GM19468 (cell line): ENCODE data around the gene CYP27A1.
"Not testable (repeated sequence)": the region's sequence is repeated elsewhere in the genome, so short reads cannot be mapped to it uniquely, and the experiment has no call there.

Source experiments
- ATAC-seq: cut with Tn5 transposase; IDR thresholded peaks from one replicate; pipeline ENCODE4 v1.9.1; 2021; ENCODE audit warnings: mild to moderate bottlenecking, moderate library complexity, moderate number of reproducible peaks; ENCODE audit not compliant: unreplicated experiment; ENCODE audit errors: extremely low read depth

Gene CYP27A1

GRCh38 chr2:218772759-218773158, 9.2 kb upstream of the CYP27A1 start:
- not testable (repeated sequence) for ATAC-seq

DNA sequence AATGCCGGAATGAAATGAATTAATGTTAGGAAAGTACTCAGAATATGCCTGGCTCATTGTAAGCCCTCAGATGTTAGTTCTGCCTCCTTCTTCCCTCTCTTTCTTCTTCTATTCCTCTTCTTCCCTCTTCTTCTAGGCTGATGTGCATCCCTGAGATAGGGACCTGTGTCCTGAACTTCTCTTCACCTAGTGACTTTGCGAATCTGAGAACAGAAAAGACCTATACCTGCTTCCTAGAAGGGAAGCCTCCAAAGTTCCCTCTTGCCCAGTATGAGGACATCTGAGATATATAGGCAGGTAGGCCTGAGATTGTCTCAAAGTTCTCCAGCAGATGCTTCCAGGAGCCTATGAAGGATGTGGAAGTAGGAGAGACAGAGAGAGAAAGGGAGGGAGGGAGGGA, 8.1 kb upstream of the CYP27A1 start:
- no peak for ATAC-seq

GRCh38 chr2:218776488-218776887, 5.5 kb upstream of the CYP27A1 start:
- no peak for ATAC-seq

GRCh38 chr2:218777276-218777990, 4.5 kb upstream of the CYP27A1 start:
- ATAC-seq = no peak

DNA sequence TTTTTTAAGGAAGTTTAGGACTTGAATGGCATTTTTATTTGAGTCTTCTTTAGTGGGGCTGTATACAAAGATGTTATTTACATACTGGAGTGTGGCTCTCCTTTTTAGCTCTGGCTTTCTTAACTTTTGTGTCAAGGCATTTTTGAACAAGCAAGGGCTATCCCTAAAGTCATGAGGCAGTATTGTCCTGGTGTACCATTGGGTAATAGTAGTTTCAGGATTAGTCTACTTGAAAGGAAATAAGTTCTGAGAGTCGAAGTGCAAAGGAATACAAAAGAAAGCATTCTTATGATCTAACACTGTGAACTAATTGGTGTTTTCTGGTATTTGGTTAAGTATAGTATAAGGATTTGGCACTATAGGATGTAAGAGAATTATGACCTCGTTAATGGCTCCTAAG, 1.9 kb upstream of the CYP27A1 start:
- no peak for ATAC-seq

DNA sequence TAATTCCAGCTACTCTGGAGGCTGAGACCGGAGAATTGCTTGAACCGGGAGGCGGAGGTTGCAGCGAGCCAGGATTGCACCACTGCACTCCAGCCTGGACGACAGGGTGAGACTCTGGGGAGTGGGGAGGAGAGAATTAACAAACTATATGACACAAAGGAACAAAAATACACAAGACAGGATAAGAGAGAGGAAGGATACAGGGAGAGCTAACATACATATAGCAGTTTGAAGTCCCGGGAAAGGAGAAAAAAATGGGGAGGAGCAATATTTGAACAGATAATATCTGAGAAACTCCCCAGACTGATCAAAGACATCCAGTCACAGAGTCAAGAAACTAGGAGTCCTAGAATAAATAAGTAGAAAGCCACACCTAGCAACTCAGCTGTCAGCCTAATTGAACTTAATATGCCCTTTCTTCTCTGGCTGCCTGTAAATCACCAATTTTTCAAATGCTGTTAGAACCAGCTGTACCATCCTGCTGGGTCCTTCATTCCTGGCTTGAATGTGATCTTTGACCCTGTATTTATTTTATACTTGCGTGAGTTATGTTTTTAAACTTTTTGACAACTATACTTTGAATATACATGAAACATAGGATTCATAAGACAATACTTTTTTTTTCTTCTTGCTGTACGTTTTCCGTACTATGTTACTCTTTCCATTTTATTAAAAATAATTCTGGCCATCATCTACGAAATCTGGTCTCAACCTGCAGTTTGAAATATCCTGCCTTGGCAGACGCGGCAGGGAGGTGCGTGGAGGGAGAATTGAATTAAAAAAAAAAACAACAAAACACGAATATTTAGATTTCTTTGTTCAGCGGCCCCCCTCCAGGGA, 876 bp upstream of the CYP27A1 start:
- ATAC-seq = no peak

GRCh38 chr2:218782528-218782844, 539 bp downstream of the CYP27A1 start:
- ATAC-seq = no peak

DNA sequence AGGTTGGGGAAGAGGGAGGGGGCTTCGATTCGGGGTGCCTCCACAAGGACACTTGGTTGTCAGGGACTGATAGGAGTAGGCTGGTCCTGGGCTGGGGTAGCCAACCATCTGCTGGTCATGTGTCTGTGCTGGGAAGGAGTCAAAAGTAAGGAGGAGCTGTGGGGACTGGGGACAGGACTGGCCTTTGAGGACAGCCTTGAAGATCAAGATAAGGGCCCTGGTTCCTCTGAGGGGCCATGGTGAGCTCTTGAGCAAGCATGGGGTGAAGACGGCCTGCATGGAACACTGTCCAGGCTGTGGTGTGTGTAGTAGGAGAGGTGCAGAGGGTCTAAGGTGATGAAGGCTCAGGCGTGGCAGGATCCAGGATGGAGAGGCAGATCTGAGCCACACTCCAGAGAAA, 1.7 kb downstream of the CYP27A1 start:
- ATAC-seq = no peak

DNA sequence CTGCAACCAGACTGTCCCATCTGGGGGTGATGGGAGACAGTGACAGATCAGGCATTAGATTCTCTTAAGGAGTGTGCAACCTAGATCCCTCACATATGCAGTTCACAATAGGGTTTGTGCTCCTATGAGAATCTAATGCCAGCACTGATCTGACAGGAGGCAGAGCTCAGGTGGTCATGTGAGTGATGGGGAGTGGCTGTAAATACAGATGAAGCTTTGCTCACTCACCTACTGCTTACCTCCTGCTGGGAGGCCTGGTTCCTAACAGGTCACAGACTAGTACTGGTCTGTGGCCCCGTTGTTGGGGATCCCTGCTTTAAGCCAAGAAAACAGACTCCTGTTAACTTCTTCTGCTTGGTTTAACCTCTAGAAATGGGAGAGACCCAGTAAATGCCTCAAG, 3.2 kb downstream of the CYP27A1 start:
- ATAC-seq = no peak

DNA sequence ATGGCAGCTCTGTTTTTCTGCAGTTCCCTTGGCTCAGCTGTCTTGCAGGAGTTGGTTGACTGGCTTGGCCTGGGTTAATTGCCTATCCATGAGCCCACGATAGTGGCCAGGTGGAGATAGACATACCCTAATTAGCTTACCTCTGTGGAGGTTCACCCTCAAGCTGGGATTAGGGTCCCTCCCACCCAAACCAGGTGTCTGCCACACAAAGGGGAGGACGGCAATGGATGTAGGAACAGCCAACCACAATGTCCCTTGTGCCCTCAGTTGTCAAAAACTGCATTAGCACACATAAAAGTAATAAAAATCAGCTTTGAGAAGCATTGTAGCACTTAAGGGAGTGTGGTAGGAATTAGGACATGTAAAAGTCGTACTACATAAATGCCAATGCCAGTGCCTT, 4.2 kb downstream of the CYP27A1 start:
- ATAC-seq = no peak

DNA sequence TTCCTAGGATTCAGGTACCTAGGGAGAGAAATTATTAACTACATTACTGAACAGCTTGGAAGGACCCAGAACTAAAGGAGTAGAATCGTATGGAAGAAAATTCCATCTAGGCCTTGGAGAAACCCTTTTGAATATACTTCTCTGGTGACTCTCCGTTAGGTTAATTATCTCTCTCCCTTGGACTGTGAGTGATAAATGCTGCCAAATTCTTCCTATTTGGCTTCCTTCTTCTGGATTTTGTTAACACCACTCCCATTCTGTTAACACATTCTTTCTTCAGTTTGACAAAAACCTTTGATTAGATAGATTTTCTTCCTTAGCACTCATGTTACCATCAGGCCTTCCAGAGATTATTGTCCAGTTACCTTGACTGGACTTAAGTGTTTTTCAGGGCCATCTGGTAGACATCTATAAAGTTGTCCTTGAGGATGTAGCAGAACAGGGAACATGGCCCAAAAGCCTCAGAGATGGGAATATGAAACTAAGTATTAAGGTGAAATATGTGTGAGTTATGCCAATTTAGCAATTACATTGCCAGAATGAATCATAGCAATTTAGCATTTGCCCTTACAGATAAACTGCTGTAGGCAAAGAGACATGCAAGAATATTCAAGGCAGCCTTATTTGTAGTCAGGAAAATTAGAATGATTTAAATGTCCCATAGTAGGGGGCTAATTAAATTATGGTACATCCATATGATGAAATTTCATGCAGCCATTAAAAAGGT, 6.7 kb downstream of the CYP27A1 start:
- ATAC-seq = no peak

GRCh38 chr2:218792433-218792832, 10.5 kb downstream of the CYP27A1 start:
- ATAC-seq = no peak

- ATAC-seq = no peak
Observed at GRCh38 chr2:218796691-218797090, 14.7 kb downstream of the CYP27A1 start.

DNA sequence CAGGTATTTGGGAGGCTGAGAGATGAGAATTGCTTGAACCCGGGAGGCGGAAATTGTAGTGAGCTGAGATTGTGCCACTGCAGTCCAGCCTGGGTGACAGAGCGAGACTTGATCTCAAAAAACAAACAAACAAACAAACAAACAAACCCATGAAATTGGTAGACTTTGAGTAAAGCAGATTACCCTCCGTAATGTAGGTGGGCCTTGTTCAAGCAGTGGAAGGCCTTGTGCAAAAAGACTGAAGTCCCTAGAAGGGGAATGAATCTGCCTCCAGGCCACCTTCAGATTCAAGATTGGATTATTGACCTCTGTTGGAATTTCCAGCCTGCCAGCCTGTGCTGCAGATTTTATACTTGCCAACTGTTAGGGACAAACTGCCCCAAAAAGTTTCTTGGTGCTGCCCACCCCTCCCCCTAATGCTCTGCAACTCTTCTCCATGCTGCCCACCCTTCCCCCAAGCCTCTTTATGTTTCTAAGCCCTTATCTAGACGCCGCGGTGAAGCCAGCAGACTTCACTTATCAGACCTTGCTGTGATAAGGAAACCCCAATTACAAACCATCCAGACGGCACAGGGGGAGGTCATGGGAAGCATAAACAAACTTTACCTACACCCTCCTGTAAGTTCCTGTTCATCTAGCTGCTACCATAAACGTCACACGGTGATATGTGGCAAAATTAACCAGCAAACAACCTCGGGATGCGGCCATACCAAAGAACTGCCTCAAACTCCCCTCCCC, 17.0 kb downstream of the CYP27A1 start:
- no peak for ATAC-seq

- no peak for ATAC-seq
Observed at GRCh38 chr2:218799990-218800389, 18.0 kb downstream of the CYP27A1 start.

- ATAC-seq = no peak
Observed at GRCh38 chr2:218802386-218802994, 20.5 kb downstream of the CYP27A1 start.

DNA sequence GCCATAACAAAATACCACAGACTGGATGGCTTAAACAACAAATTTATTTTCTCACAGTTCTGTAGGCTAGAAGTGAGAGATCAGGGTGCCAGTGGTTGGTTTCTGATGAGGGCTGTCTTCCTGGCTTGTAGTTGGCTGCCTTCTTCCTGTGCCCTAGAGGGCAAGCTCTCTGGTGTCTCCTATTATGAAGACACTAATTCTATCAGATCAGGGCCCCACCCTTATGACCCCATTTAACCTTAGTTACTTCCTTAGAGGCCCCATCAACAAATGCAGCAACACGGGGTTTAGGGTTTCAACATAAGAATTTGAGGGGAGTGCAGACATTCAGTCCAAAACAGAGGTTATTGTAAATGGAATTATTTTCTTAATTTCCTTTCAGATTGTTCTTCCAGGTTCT, 22.9 kb downstream of the CYP27A1 start:
- no peak for ATAC-seq

- no peak for ATAC-seq
Observed at GRCh38 chr2:218805627-218806026, 23.7 kb downstream of the CYP27A1 start.

DNA sequence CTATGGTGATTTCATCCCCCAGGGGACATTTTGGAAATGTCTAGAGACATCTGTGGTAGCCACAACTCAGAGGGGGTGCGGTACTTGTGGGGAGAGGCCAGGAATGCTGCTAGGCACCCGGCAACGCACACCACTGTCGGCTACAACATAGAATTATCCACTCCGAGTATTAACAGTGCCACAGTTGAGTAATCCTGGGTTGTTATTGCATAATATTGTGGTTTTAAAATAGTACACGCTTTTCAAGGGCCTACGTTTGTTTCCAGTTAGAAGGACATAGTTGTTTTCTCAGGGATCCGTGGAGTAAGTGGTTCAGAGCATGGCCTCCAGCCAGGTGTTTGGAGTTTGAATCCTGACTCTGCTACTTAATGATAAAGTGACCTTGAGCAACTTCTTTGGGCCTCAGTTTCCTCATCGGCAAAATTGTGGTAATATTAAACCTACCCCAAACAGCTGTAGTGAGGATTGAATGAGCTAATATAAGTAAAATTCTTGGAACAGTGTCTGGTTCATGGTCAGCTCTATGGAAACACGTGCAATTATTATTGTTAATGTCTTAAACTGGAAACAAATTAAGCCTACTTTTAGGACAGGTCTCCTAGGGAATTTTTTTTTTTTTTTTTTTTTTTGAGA, 24.5 kb downstream of the CYP27A1 start:
- peak; percentile 26 for ATAC-seq

- no peak for ATAC-seq
Observed at GRCh38 chr2:218807626-218808025, 25.7 kb downstream of the CYP27A1 start.
